Subcutaneous preadipocyte (primary cell): ENCODE data around the gene INAVA. TPM values are rescaled to one million over a fixed set of nuclear protein-coding genes. Genes with fewer than 3 reads are reported as not detected.

Experiments
- small RNA-seq: library from RNA; depleted of rRNA; stranded (forward); fragments of <200 nt; gene quantifications from one replicate; pipeline ENCODE3, GENCODE V24; 2012
- total RNA-seq: library from RNA; depleted of rRNA; stranded (reverse); fragments of >200 nt; gene quantifications from 2 replicates; pipeline ENCODE4 v1.2.3, GENCODE V29; 2012

INAVA gene, protein sequence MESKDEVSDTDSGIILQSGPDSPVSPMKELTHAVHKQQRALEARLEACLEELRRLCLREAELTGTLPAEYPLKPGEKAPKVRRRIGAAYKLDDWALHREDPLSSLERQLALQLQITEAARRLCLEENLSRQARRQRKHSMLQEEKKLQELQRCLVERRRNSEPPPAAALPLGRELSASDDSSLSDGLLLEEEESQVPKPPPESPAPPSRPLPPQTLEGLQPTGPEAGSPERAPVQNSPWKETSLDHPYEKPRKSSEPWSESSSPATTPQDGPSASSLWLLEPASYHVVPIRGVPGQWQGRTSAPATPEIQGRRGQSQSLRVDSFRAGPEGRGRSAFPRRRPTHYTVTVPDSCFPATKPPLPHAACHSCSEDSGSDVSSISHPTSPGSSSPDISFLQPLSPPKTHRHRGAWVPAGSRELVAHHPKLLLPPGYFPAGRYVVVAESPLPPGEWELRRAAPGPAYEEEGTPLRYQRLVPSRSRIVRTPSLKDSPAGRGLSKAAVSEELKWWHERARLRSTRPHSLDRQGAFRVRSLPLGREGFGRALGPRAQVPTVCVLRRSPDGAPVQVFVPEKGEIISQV
- total RNA-seq: not detected in 2 replicates

DNA sequence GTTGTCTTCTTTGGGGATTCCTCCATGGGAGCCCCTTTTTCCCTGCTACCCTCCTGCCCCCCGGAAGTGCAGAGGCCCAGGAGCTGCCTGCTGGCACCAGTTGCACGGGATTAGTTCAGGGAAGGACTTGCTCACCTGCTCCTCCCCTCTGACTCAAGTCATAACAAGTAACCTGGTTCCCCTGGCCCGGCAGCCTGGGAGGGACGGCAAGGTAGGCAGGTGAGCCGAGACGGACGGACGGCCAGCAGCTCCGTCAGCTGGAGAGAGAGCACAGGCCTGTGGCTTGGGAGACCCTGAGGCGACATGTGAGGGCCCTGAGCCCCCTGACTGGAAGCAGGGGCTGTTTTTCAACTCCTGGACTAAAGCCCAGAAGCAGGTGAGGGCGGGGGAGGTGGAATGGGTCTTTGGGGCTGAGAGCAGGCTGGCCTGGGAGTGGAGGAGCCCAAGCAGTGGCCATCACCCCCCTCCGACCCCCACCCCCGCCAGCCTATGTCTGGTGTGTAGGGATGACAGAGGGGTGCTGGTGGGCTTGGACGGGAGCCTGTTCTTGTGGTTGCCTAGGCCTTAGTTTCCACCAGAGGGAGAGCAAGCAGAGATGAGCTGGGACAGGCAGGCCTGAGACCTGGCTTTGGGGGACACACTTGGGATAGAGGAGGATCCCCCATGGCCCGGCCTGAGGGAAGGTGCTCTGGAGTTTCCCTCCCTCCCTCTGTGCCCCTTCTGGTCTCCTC lies at the start of gene INAVA:
TSS of gene INAVA (plus strand) at position 189 of the 731 bp plus-strand sequence. CDS start 3,501 bp downstream, outside the sequence.

DNA sequence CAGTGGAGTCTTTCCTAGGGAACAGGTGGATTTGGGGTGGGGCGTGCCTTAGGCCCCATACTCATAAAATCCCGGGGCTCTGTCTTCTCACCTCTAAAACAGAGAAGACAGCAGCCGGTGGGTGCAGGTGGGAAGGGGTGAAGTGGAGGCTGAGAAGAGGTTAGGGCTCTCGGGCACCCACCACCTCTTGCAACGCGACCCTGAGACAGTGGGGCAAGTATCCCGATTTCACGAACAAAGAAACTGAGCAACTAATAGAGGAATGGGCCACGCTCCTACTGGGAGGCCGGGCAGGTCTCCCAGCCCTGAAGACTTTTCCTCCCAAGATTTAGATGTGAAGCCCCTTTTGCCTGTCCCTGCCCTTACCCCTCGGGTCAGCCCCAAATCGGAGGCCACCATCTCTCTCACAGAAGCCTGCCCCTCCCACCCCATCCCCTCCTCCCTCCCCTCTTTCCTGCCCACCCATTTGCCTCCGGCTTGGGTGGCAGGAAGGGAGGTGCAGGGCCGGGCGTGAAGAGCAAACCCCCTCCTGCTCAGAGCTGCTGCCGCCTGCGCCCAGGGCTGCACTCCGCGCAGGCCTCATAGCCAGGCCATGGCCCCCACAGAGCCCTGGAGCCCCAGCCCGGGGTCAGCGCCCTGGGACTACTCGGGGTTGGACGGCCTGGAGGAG lies 22.1 kb upstream of the INAVA start, which contains the start of gene GPR25:
TSS of gene GPR25 (plus strand) at position 536 of the 670 bp plus-strand sequence. CDS start at position 593, 57 bp downstream.

Small RNA genes within 50 kb of the gene (small RNA-seq; reads per million reads assigned to genes)
- not detected for gene RNU6-704P

Other genes with a start within 250 kb of the INAVA start
- 9.6 and 10.2 TPM in 2 replicates for gene DDX59, start 225.0 kb upstream of the INAVA start, total RNA-seq
- gene CAMSAP2, start 156.0 kb upstream of the INAVA start, total RNA-seq: 23.9 and 37.3 TPM in 2 replicates
- gene GPR25, start 21.9 kb upstream of the INAVA start, total RNA-seq: not detected in 2 replicates
- gene KIF21B, start 128.8 kb downstream of the INAVA start, total RNA-seq: under 0.01 TPM in 2 replicates
- gene CACNA1S, start 217.5 kb downstream of the INAVA start, total RNA-seq: not detected in 2 replicates
- gene ASCL5, start 232.3 kb downstream of the INAVA start, total RNA-seq: under 0.01 TPM in 1 of 2 replicates, not detected in the other